ENCODE results near the gene ATMIN.

DNA sequence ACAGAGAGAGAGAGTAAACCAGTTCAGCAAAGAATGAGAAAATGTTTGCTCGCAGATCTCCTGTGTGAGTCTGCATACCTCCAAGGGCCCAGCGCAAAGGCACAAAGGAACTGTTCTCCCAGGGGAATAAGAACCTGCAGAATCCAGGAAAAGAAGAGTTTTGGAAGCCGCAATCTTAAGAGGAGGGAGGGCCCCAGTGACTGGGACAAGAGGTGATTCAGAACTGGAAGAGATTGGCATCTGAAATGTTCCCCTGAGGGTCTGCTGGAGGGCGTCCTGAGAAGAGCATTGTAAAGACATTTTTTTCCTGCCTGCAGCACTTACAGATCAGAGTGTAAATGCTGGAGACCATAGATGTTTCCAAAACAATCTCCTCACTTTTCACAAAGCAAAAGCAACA is 6.1 kb downstream of the ATMIN start:
- TF ChIP-seq, protein P1, sequence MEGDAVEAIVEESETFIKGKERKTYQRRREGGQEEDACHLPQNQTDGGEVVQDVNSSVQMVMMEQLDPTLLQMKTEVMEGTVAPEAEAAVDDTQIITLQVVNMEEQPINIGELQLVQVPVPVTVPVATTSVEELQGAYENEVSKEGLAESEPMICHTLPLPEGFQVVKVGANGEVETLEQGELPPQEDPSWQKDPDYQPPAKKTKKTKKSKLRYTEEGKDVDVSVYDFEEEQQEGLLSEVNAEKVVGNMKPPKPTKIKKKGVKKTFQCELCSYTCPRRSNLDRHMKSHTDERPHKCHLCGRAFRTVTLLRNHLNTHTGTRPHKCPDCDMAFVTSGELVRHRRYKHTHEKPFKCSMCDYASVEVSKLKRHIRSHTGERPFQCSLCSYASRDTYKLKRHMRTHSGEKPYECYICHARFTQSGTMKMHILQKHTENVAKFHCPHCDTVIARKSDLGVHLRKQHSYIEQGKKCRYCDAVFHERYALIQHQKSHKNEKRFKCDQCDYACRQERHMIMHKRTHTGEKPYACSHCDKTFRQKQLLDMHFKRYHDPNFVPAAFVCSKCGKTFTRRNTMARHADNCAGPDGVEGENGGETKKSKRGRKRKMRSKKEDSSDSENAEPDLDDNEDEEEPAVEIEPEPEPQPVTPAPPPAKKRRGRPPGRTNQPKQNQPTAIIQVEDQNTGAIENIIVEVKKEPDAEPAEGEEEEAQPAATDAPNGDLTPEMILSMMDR (IDR thresholded peaks at IDR 0.05; ENCODE audit: insufficient read depth, low read depth, low read length) = no peak
- TF ChIP-seq EZH2 (IDR thresholded peaks at IDR 0.05; ENCODE audit: insufficient read depth, low read length) = no peak
